Karpas-422 (cell line): ENCODE measurements around the gene WDR76. TPM values are rescaled to one million over a fixed set of nuclear protein-coding genes. Genes with fewer than 3 reads are reported as not detected.
A peak's percentile ranks its signal among the peaks of the same experiment; 100 is the strongest.
"Not testable (repeated sequence)": the region's sequence is repeated elsewhere in the genome, so short reads cannot be mapped to it uniquely, and the experiment has no call there.

Experiments used
- DNase-seq: peaks from one replicate; pipeline ENCODE4 v3.0.0-alpha.2; 2015
- H2AFZ ChIP-seq: fragments of 200-600 bp; sonication (generic); 2 replicates; pipeline ENCODE4 v1.6.1; 2014; ENCODE audit warnings: antibody characterized with exemption, low read length, mixed read lengths
- H3K27ac ChIP-seq: fragments of 200-600 bp; sonication (generic); 2 replicates; pipeline ENCODE4 v1.5.1; 2014; ENCODE audit warnings: mild to moderate bottlenecking, low read length, moderate library complexity
- H3K27me3 ChIP-seq: fragments of 200-600 bp; sonication (generic); 2 replicates; pipeline ENCODE4 v1.6.1; 2014; ENCODE audit warnings: low read length, mixed read lengths
- H3K36me3 ChIP-seq: fragments of 200-600 bp; sonication (generic); 2 replicates; pipeline ENCODE4 v1.6.1; 2014; ENCODE audit warnings: low read length, mixed read lengths; ENCODE audit not compliant: insufficient read depth
- H3K4me1 ChIP-seq: fragments of 200-600 bp; sonication (generic); 2 replicates; pipeline ENCODE4 v1.6.1; 2014; ENCODE audit warnings: mild to moderate bottlenecking, low read length, mixed read lengths
- H3K4me2 ChIP-seq: fragments of 200-600 bp; sonication (generic); 2 replicates; pipeline ENCODE4 v1.6.1; 2014; ENCODE audit warnings: low read length, low read depth, mild to moderate bottlenecking; ENCODE audit not compliant: poor library complexity, severe bottlenecking
- H3K4me3 ChIP-seq: fragments of 200-600 bp; sonication (generic); 2 replicates; pipeline ENCODE4 v1.5.1; 2014; ENCODE audit warnings: mild to moderate bottlenecking, antibody characterized with exemption, low read length, mixed read lengths
- H3K79me2 ChIP-seq: fragments of 200-600 bp; sonication (generic); 2 replicates; pipeline ENCODE4 v1.6.1; 2014; ENCODE audit warnings: mild to moderate bottlenecking, low read length, mixed read lengths
- H3K9ac ChIP-seq: fragments of 200-600 bp; sonication (generic); 2 replicates; pipeline ENCODE4 v1.6.0; 2014; ENCODE audit warnings: low read length
- H3K9me2 ChIP-seq: fragments of 200-600 bp; sonication (generic), shearing (Covaris generic); replicated peaks from 2 replicates; pipeline ENCODE4 v1.6.0; 2014; ENCODE audit warnings: mild to moderate bottlenecking, low read length, moderate library complexity; ENCODE audit not compliant: insufficient read depth
- H3K9me3 ChIP-seq: fragments of 300-700, 200-600 bp; sonication (generic); 2 replicates; pipeline ENCODE4 v1.6.1; 2014; ENCODE audit warnings: low read length, mixed read lengths
- H4K20me1 ChIP-seq: fragments of 200-600 bp; sonication (generic); 2 replicates; pipeline ENCODE4 v1.6.1; 2014; ENCODE audit warnings: mild to moderate bottlenecking, antibody characterized with exemption, low read length, low read depth; ENCODE audit not compliant: insufficient read depth
- total RNA-seq: library from RNA; depleted of rRNA; stranded (reverse); fragments of >200 nt; shearing (Covaris generic); gene quantifications from 2 replicates; pipeline ENCODE4 v1.2.3, GENCODE V29; 2014; ENCODE audit warnings: low replicate concordance

WDR76 gene
- total RNA-seq, 1 experiment from 2014 or later: 43.8 TPM

- no peak overlapping the region for H3K27ac ChIP-seq
- no peak for DNase-seq
Observed at GRCh38 chr15:43852607-43853006, 25.8 kb downstream of the WDR76 start.

GRCh38 chr15:43854801-43855200 is 28.0 kb downstream of the WDR76 start:
- Histone ChIP-seq H3K9me3 (no peaks in the 10 kb centered on the region), H3K27ac (no peak overlapping the region), H3K4me3 (no peak overlapping the region), H4K20me1 (no peaks in the 10 kb centered on the region), H3K4me2 (no peak overlapping the region), H3K36me3 (peaks cover 67% of the 10 kb centered on the region), H3K79me2 (peaks cover 46% of the 10 kb centered on the region), H3K4me1 (peaks cover 5% of the 10 kb centered on the region; the same call in 1 of the 2 replicates), H3K9me2 (no peaks in the 10 kb centered on the region), H2AFZ (no peak overlapping the region), H3K9ac (no peak overlapping the region), H3K27me3 (no peaks in the 10 kb centered on the region)
- DNase-seq: no peak

More at GRCh38 chr15:43852607-43853006, 25.8 kb downstream of the WDR76 start:
- Histone ChIP-seq H2AFZ (no peak overlapping the region), H3K36me3 (peaks cover 58% of the 10 kb centered on the region), H3K79me2 (peaks cover 44% of the 10 kb centered on the region), H3K9me2 (no peaks in the 10 kb centered on the region), H3K27me3 (no peaks in the 10 kb centered on the region), H3K9ac (no peak overlapping the region), H4K20me1 (no peaks in the 10 kb centered on the region), H3K9me3 (no peaks in the 10 kb centered on the region), H3K4me1 (peaks cover 5% of the 10 kb centered on the region; the same call in 1 of the 2 replicates), H3K4me2 (no peak overlapping the region), H3K4me3 (no peak overlapping the region)

- peaks cover 66% of the 10 kb centered on the region for H3K36me3 ChIP-seq
- H3K9ac ChIP-seq: no peak overlapping the region
- H3K4me2 ChIP-seq: no peak overlapping the region
- H2AFZ ChIP-seq: no peak overlapping the region
- no peaks in the 10 kb centered on the region for H3K27me3 ChIP-seq
- no peak for DNase-seq
- no peaks in the 10 kb centered on the region for H3K9me3 ChIP-seq
- no peaks in the 10 kb centered on the region for H4K20me1 ChIP-seq
- peaks cover 35% of the 10 kb centered on the region for H3K79me2 ChIP-seq
- H3K4me3 ChIP-seq: no peak overlapping the region
- no peaks in the 10 kb centered on the region for H3K9me2 ChIP-seq
- H3K4me1 ChIP-seq: peaks cover 10% of the 10 kb centered on the region
- no peak overlapping the region for H3K27ac ChIP-seq
Observed at GRCh38 chr15:43859546-43859945, 32.7 kb downstream of the WDR76 start.

- H2AFZ ChIP-seq, H3K9me3 ChIP-seq, H3K9ac ChIP-seq, H3K9me2 ChIP-seq, H3K4me2 ChIP-seq, H3K27ac ChIP-seq, DNase-seq, H3K4me3 ChIP-seq, H3K27me3 ChIP-seq, H4K20me1 ChIP-seq: not testable (repeated sequence)
- 0 out of 2 replicates have a peak, but pooled peaks cover 12% of the 10 kb centered on the region for H3K79me2 ChIP-seq
- peaks cover 55% of the 10 kb centered on the region for H3K36me3 ChIP-seq
- peaks cover 11% of the 10 kb centered on the region; the same call in 1 of the 2 replicates for H3K4me1 ChIP-seq
Observed at GRCh38 chr15:43866636-43867035, 39.8 kb downstream of the WDR76 start.

GRCh38 chr15:43867096-43867495 is 40.3 kb downstream of the WDR76 start:
- Histone ChIP-seq H4K20me1 (no peaks in the 10 kb centered on the region), H3K9ac (no peak overlapping the region), H3K9me3 (no peaks in the 10 kb centered on the region), H3K9me2 (no peaks in the 10 kb centered on the region), H3K27me3 (no peaks in the 10 kb centered on the region), H3K79me2 (0 out of 2 replicates have a peak, but pooled peaks cover 12% of the 10 kb centered on the region), H3K4me3 (no peak overlapping the region), H3K27ac (no peak overlapping the region), H2AFZ (no peak overlapping the region), H3K4me2 (no peak overlapping the region), H3K4me1 (peaks cover 11% of the 10 kb centered on the region; the same call in 1 of the 2 replicates), H3K36me3 (peaks cover 57% of the 10 kb centered on the region)
- DNase-seq: no peak

- DNase-seq: no peak
- H3K4me1 ChIP-seq: peaks cover 11% of the 10 kb centered on the region; the same call in 1 of the 2 replicates
- H3K27ac ChIP-seq: peak overlapping the region; percentile 29; the same call in 1 of the 2 replicates
- H2AFZ ChIP-seq: no peak overlapping the region
- no peak overlapping the region for H3K9ac ChIP-seq
- peaks cover 61% of the 10 kb centered on the region for H3K36me3 ChIP-seq
- H3K4me3 ChIP-seq: no peak overlapping the region
- no peaks in the 10 kb centered on the region for H3K9me3 ChIP-seq
- no peaks in the 10 kb centered on the region for H3K9me2 ChIP-seq
- H3K79me2 ChIP-seq: peaks cover 12% of the 10 kb centered on the region; the same call in 1 of the 2 replicates
- H4K20me1 ChIP-seq: no peaks in the 10 kb centered on the region
- no peaks in the 10 kb centered on the region for H3K27me3 ChIP-seq
- no peak overlapping the region for H3K4me2 ChIP-seq
Observed at GRCh38 chr15:43868406-43868805, 41.6 kb downstream of the WDR76 start.

GRCh38 chr15:43871835-43872234 is 45.0 kb downstream of the WDR76 start:
- Histone ChIP-seq H3K27me3 (no peaks in the 10 kb centered on the region), H2AFZ (no peak overlapping the region), H3K9me3 (no peaks in the 10 kb centered on the region), H3K9ac (no peak overlapping the region), H3K4me2 (no peak overlapping the region), H3K27ac (no peak overlapping the region), H3K36me3 (peaks cover 53% of the 10 kb centered on the region), H3K4me3 (no peak overlapping the region), H4K20me1 (no peaks in the 10 kb centered on the region), H3K4me1 (peaks cover 11% of the 10 kb centered on the region; the same call in 1 of the 2 replicates), H3K9me2 (no peaks in the 10 kb centered on the region), H3K79me2 (peaks cover 8% of the 10 kb centered on the region; the same call in 1 of the 2 replicates)
- DNase-seq: no peak

GRCh38 chr15:43872416-43873020 is 45.7 kb downstream of the WDR76 start:
- H3K9me3 ChIP-seq: no peaks in the 10 kb centered on the region
- no peak overlapping the region for H3K4me3 ChIP-seq
- H2AFZ ChIP-seq: no peak overlapping the region
- peaks cover 11% of the 10 kb centered on the region; the same call in 1 of the 2 replicates for H3K4me1 ChIP-seq
- peaks cover 54% of the 10 kb centered on the region for H3K36me3 ChIP-seq
- H3K9me2 ChIP-seq: no peaks in the 10 kb centered on the region
- no peak overlapping the region for H3K9ac ChIP-seq
- no peaks in the 10 kb centered on the region for H4K20me1 ChIP-seq
- peak; percentile 75 for DNase-seq
- no peak overlapping the region for H3K4me2 ChIP-seq
- no peaks in the 10 kb centered on the region for H3K27me3 ChIP-seq
- no peak overlapping the region for H3K27ac ChIP-seq
- peaks cover 5% of the 10 kb centered on the region; the same call in 1 of the 2 replicates for H3K79me2 ChIP-seq
